Measurements from ENCODE around the gene NLRP4.

- no peak for TF ChIP-seq TAF1 (IDR thresholded peaks at IDR 0.05; ENCODE audit: low read depth, low read length)
- no peak for TF ChIP-seq EZH2 (IDR thresholded peaks at IDR 0.05; ENCODE audit: low read depth, low read length, severe bottlenecking)
- no peak for TF ChIP-seq POLR2A (IDR thresholded peaks at IDR 0.05; ENCODE audit: control extremely low read depth in 1 of 2, low read depth in 2 of 2, low read length in 2 of 2)
- no peak for TF ChIP-seq JUN (IDR thresholded peaks at IDR 0.05; ENCODE audit: low read depth, low read length)
- no peak for TF ChIP-seq CTCF (IDR thresholded peaks at IDR 0.05; ENCODE audit: control extremely low read depth in 1 of 3, insufficient read depth in 1 of 3, low read depth in 1 of 3, low read length in 3 of 3)
- no peak for TF ChIP-seq KDM1A (IDR thresholded peaks at IDR 0.05; ENCODE audit: borderline replicate concordance, low read length)
- TF ChIP-seq SIN3A (conservative IDR thresholded peaks at IDR 0.05 in 1 of 2, IDR thresholded peaks at IDR 0.05 in 1 of 2; ENCODE audit: low read depth in 1 of 2, low read length in 2 of 2): no peak
Measured at GRCh38 chr19:55907286-55907685, 70.9 kb downstream of the NLRP4 start.

Measured in H1 (cell line).